Lower leg skin (tissue), 3 donors: ENCODE data around the gene ZCCHC10.

Experiments used
- POLR2A ChIP-seq, 2 donors: fragments of 450-650 bp; IDR thresholded peaks; one replicate each; pipeline ENCODE4 v1.6.1; 2016 to 2017; ENCODE audit warnings: antibody characterized with exemption in 2 of 2, mild to moderate bottlenecking in 1 of 2, moderate library complexity in 1 of 2
- TF ChIP-seq, protein P1 (sequence below), 3 donors: fragments of 450-650 bp; IDR thresholded peaks; one replicate each; pipeline ENCODE4 v1.5.1; 2016; ENCODE audit warnings: antibody characterized with exemption in 3 of 3, mild to moderate bottlenecking in 3 of 3, moderate library complexity in 2 of 3

DNA sequence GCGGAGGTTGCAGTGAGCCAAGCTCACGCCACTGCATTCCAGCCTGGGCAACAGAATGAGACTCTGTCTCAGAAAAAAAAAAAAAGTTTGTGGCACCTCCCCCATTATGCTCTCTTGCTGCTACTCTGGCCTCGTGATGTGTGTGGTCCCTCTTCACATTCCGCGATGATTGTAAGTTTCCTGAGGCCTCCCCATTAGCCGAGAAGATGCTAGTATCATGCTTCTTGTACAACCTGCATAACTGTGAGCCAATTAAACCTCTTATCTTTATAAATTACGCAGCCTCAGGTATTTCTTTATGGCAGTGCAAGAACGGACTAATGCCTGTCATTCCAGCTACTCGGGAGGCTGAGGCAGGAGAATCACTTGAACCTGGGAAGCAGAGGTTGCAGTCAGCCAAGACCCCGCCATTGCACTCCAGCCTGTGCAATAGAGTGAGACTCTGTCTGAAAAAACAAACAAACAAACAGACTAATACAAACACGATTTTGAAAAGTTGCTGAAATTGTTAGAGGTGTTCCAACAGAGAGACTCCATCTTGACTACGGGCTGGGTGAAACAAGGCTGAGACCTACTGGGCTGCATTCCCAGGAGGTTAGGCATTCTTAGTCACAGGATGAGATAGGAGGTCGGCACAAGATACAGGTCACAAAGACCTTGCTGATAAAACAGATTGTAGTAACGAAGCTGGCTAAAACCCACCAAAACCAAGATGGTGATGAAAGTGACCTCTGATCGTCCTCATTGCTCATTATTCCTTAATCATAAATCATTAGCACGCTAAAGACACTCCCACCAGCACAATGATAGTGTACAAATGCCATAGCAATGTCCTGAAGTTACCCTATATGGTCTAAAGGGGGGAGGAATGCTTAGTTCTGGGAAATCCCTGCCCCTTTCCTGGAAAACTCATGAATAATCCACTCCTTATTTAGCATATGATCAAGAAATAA is 54.6 kb downstream of the ZCCHC10 start:
- no peak for TF ChIP-seq POLR2A (IDR thresholded peaks at IDR 0.05)
- TF ChIP-seq, protein P1, sequence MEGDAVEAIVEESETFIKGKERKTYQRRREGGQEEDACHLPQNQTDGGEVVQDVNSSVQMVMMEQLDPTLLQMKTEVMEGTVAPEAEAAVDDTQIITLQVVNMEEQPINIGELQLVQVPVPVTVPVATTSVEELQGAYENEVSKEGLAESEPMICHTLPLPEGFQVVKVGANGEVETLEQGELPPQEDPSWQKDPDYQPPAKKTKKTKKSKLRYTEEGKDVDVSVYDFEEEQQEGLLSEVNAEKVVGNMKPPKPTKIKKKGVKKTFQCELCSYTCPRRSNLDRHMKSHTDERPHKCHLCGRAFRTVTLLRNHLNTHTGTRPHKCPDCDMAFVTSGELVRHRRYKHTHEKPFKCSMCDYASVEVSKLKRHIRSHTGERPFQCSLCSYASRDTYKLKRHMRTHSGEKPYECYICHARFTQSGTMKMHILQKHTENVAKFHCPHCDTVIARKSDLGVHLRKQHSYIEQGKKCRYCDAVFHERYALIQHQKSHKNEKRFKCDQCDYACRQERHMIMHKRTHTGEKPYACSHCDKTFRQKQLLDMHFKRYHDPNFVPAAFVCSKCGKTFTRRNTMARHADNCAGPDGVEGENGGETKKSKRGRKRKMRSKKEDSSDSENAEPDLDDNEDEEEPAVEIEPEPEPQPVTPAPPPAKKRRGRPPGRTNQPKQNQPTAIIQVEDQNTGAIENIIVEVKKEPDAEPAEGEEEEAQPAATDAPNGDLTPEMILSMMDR (IDR thresholded peaks at IDR 0.05) = no peak
